GM06990 (cell line): Measurements from ENCODE around the gene AMZ1.

ENCODE experiments used
- DNase-seq: peaks from one replicate; pipeline ENCODE4 v3.0.0-alpha.2; 2011; ENCODE audit not compliant: insufficient read length; ENCODE audit errors: extremely low read depth
- H3K27me3 ChIP-seq: replicated peaks from 2 replicates; pipeline ENCODE4 v1.6.0; 2011; ENCODE audit warnings: low read length; ENCODE audit not compliant: control insufficient read depth, insufficient read depth
- H3K36me3 ChIP-seq: 2 replicates; pipeline ENCODE4 v1.5.1; 2011; ENCODE audit warnings: low read length; ENCODE audit not compliant: control insufficient read depth, insufficient read depth
- H3K4me3 ChIP-seq: replicated peaks from 2 replicates; pipeline ENCODE4 v1.5.1; 2011; ENCODE audit warnings: low read depth, mild to moderate bottlenecking, control low read depth, low read length
- TF ChIP-seq, protein P1 (sequence below): IDR thresholded peaks from 2 replicates; pipeline ENCODE4 v1.5.1; 2011; ENCODE audit warnings: low read length, control low read depth, mild to moderate bottlenecking, inconsistent platforms; ENCODE audit not compliant: insufficient read depth, poor library complexity, severe bottlenecking

AMZ1 gene

DNA sequence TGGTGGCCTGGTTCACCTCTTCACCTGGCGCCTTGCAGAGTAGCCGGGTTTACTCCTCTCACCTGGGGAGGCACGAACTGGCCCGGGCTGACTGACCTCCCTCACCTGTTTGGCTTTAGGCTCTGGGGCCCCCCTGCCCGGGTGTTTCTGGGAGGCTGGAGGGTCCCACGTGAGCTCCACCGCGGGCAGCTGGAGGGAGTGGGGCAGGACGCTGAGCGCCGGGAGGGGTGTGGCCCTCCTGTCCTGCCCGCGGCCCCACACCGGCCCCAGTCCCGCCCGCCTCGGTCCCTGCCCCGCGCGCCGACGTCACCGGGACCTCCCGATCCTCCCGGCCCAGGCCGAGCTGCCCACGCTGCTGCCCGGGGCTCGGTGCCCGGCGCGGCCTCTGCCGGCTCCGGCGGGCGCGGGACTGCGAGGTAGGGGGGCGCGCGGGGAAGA lies at the start of gene AMZ1:
Gene AMZ1, plus strand, starts transcription at position 322 of the 438 bp plus-strand sequence. CDS start 12,250 bp downstream, outside the sequence.
- no peaks in the 10 kb centered on the region; the same call in 1 of the 2 replicates for H3K27me3 ChIP-seq
- peak within 1 kb of the TSS; percentile 51 for H3K4me3 ChIP-seq
- TF ChIP-seq, protein P1, sequence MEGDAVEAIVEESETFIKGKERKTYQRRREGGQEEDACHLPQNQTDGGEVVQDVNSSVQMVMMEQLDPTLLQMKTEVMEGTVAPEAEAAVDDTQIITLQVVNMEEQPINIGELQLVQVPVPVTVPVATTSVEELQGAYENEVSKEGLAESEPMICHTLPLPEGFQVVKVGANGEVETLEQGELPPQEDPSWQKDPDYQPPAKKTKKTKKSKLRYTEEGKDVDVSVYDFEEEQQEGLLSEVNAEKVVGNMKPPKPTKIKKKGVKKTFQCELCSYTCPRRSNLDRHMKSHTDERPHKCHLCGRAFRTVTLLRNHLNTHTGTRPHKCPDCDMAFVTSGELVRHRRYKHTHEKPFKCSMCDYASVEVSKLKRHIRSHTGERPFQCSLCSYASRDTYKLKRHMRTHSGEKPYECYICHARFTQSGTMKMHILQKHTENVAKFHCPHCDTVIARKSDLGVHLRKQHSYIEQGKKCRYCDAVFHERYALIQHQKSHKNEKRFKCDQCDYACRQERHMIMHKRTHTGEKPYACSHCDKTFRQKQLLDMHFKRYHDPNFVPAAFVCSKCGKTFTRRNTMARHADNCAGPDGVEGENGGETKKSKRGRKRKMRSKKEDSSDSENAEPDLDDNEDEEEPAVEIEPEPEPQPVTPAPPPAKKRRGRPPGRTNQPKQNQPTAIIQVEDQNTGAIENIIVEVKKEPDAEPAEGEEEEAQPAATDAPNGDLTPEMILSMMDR: no peak
- H3K36me3 ChIP-seq: no peaks in the 10 kb centered on the region
- no peak for DNase-seq

DNA sequence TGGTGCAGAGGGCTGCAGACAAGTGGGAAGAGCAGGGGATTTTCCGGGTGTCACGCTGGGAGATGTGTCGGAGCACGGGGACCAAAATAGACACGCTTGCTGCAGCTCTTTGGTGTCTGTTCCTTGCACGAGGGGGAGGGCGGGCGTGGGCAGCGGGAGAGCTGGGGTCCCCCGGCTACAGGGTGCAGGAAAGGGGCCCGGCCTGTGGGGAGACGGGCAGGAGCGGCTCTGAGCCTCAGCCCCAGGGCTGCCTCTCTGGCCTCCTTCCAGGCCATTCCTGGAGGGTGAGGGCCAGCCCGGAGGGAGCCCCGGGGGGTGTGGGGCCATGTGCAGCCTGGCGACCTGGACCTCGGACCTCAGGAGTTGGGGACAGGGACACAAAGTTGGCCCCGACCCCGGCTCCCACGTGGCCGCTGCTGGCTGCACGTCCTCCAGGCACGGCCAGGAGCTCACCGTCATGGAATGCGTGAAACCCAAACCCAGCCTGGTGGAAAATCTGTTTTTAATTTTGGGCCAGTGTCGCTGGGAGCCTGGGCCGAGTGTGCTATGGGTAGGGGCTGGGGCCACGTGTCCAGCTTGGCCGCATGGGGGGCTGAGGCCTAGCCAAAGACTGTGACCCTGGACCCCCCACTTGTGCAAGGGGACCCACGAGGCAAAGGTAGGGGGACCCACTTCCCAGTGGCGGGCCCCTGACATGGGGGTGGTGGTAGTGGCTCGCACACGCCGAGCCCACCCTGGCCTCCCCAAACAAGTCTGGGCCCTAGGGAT lies 49.6 kb upstream of the AMZ1 start:
- no peak overlapping the region for H3K4me3 ChIP-seq
- no peaks in the 10 kb centered on the region for H3K36me3 ChIP-seq
- no peak for DNase-seq
- TF ChIP-seq, protein P1: no peak
- no peaks in the 10 kb centered on the region for H3K27me3 ChIP-seq

GRCh38 chr7:2639181-2639681 lies 48.8 kb upstream of the AMZ1 start:
- no peaks in the 10 kb centered on the region for H3K27me3 ChIP-seq
- no peaks in the 10 kb centered on the region for H3K36me3 ChIP-seq
- no peak for DNase-seq
- no peak overlapping the region for H3K4me3 ChIP-seq
- TF ChIP-seq, protein P1: no peak

GRCh38 chr7:2639695-2640481 lies 48.1 kb upstream of the AMZ1 start:
- no peak overlapping the region for H3K4me3 ChIP-seq
- no peak for DNase-seq
- no peaks in the 10 kb centered on the region for H3K36me3 ChIP-seq
- H3K27me3 ChIP-seq: no peaks in the 10 kb centered on the region
- TF ChIP-seq, protein P1: peak; percentile 3

DNA sequence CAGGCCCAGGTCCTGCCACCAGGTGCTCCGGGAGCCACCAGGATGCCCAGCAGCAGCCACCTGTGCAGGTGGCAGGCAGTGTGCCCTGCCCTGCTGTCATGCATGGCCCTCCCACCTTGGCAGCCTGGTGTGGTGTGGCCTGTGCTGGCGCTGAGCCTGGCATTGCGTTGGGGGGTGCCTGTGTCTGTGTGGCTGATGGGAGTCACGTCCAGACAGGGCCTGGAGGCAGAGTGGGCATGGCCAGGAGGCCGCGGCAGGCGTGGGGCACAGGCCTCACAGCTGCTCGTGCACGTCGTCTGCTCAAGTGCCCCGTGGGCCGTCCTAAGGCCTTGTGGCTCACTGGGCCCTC lies 47.5 kb upstream of the AMZ1 start:
- Histone ChIP-seq H3K36me3 (no peaks in the 10 kb centered on the region), H3K4me3 (no peak overlapping the region), H3K27me3 (no peaks in the 10 kb centered on the region)
- TF ChIP-seq, protein P1: no peak
- DNase-seq: no peak
